ENCODE results near the gene ATP6V0C. TPM values are rescaled to one million over a fixed set of nuclear protein-coding genes. Genes with fewer than 3 reads are reported as not detected.
A peak's percentile ranks its signal among the peaks of the same experiment; 100 is the strongest.

The ATP6V0C gene
- total and polyA plus RNA-seq, 2 of the 8 experiments (the other 6 are each of a cell fraction or from before 2014, with no cell fraction given), result 125 to 176 TPM

DNA sequence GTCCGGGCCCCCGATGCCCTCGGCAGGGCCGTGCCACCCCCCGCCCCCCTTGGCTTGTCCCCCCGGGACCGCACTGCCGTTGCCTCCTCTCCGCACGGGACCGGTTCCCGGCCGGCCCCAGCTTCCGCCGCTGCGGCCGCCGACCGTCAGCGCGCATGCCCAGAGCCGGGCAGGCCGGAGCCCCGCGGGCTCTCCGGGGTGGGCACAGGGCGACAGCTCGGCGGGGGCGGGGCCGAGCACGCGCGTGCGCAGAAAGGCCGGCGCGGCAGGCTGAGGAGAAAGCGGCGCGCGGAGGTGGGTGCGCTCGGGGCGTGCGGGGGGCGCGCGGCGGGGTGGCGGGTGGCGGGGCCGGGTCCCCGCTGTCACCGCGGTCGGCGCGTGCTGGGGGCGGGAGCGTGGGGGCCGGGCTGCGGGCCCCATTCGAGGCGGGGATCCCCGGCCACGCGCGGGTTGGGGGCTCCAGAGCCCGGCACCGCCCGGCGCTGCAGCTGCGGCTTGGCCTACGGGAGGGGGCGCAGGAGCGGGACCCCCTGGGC lies 38.8 kb upstream of the ATP6V0C start, which contains the start of gene TBC1D24:
TBC1D24 (plus strand) TSS at position 251 of the 536 bp plus-strand sequence. CDS start 21,022 bp downstream, outside the sequence.
- Histone ChIP-seq H2BK15ac (ENCODE audit: low read length) (peak within 1 kb of the TSS; percentile 46; the same call in 1 of the 2 replicates), H3K9me3 (ENCODE audit: insufficient read depth in 2 of 2, low read depth in 1 of 2, low read length in 1 of 2) (no peaks in the 10 kb centered on the region), H2AK5ac (ENCODE audit: low read depth, low read length) (no peak within 1 kb of the TSS), H2BK12ac (ENCODE audit: low read depth, low read length) (no peak within 1 kb of the TSS), H3K14ac (ENCODE audit: insufficient read length) (no peak within 1 kb of the TSS), H2BK5ac (ENCODE audit: low read depth, low read length) (no peak within 1 kb of the TSS; the same call in 1 of the 2 replicates), H3K27ac (ENCODE audit: low read depth, low read length) (no peak within 1 kb of the TSS), H3K79me1 (ENCODE audit: low read depth, low read length) (peaks cover 14% of the 10 kb centered on the region; the same call in 1 of the 2 replicates), H3K18ac (ENCODE audit: extremely low read depth, low read length) (peak within 1 kb of the TSS; percentile 95), H4K91ac (replicated peaks; ENCODE audit: insufficient read length, low read length) (peak within 1 kb of the TSS; percentile 73), H3K56ac (replicated peaks; ENCODE audit: insufficient read length, low read depth, low read length) (peak within 1 kb of the TSS; percentile 36), H3K36me3 (ENCODE audit: control insufficient read depth in 2 of 4, insufficient read depth in 4 of 4, low read length in 3 of 4) (no peaks in the 10 kb centered on the region), H3K27me3 (replicated peaks in 1 of 4; ENCODE audit: control insufficient read depth in 3 of 4, extremely low read depth in 1 of 4, insufficient read depth in 3 of 4, low read length in 3 of 4) (peaks cover 20 to 55% (median 43%) of the 10 kb centered on the region in 4 experiments), H2AFZ (ENCODE audit: low read length) (peak within 1 kb of the TSS; percentile 11; the same call in 1 of the 2 replicates), H3K23me2 (ENCODE audit: low read depth, low read length) (peaks cover 20% of the 10 kb centered on the region; the same call in 1 of the 2 replicates), H3K23ac (ENCODE audit: insufficient read length) (no peak within 1 kb of the TSS), H4K20me1 (replicated peaks in 1 of 2; ENCODE audit: control insufficient read depth in 1 of 2, insufficient read depth in 2 of 2, low read length in 2 of 2) (peaks cover 7 to 21% of the 10 kb centered on the region in 2 experiments), H3K4ac (replicated peaks; ENCODE audit: insufficient read length, low read depth, low read length) (peak within 1 kb of the TSS; percentile 89), H2BK20ac (ENCODE audit: low read length) (no peak within 1 kb of the TSS), H3K4me1 (replicated peaks in 1 of 4; ENCODE audit: control insufficient read depth in 3 of 4, insufficient read depth in 4 of 4, low read length in 3 of 4) (peaks cover 0 to 30% (median 14%) of the 10 kb centered on the region in 4 experiments; a peak in 6 of 7 replicates), H4K8ac (ENCODE audit: extremely low read depth, insufficient read depth, low read length) (peak within 1 kb of the TSS; percentile 72), H3K9ac (replicated peaks in 1 of 4; ENCODE audit: extremely low read depth in 1 of 4, low read depth in 3 of 4, low read length in 3 of 4) (peak within 1 kb of the TSS in 1 of 4 experiments; percentile 48; a peak in 3 of 7 replicates), H3K79me2 (ENCODE audit: control insufficient read depth in 1 of 2, insufficient read depth in 2 of 2, low read length in 2 of 2) (peaks cover 0 to 2% of the 10 kb centered on the region in 2 experiments; a peak in 1 of 4 replicates), H3K4me2 (ENCODE audit: insufficient read depth in 1 of 2, low read depth in 2 of 2, low read length in 2 of 2) (peak within 1 kb of the TSS; percentile 83 to 92), H3K4me3 (ENCODE audit: extremely low read depth in 1 of 4, insufficient read depth in 2 of 4, low read depth in 3 of 4, low read length in 4 of 4) (peak within 1 kb of the TSS; percentile 61 to 93 (median 72)), H4K5ac (ENCODE audit: insufficient read length, low read depth, low read length) (peak within 1 kb of the TSS; percentile 26), H2BK120ac (replicated peaks; ENCODE audit: low read depth, low read length) (no peak within 1 kb of the TSS)
- FAIRE-seq (no peak), DNase-seq (ENCODE audit: low read depth in 1 of 2, low spot score in 2 of 2) (peak in 1 of 2 experiments; percentile 90)
- ChIA-PET CTCF (ENCODE audit: partially characterized antibody) (interaction anchor here (1.2 to 1.7 kb wide), 6 partner anchors 8 to 196 kb away, joined by 4 to 8 read pairs (median 6); no protein-coding TSS in a partner anchor), POLR2A (ENCODE audit: partially characterized antibody) (interaction anchor here (0.8 to 3.5 kb wide), 6 partner anchors 16 to 204 kb away, joined by 3 to 20 read pairs (median 4); partner anchors contain the start of genes CEMP1 and TEDC2)
- 1% methylated on average over 22 of the region's 77 CpGs; no CpG with 5 or more reads in 1 of the 2 experiments for WGBS, 2 experiments (ENCODE audit: extremely low coverage in 1 of 2, insufficient coverage in 1 of 2, insufficient read length in 1 of 2, insufficient replicate concordance in 2 of 2, low coverage in 1 of 2, low lambda C conversion rate in 2 of 2, missing lambda C conversion rate in 1 of 2)
- TF ChIP-seq NRF1 (IDR thresholded peaks at IDR 0.05; ENCODE audit: low read depth, low read length) (peak; percentile 73), RXRA (IDR thresholded peaks at IDR 0.05; ENCODE audit: insufficient read depth, low read depth, low read length) (no peak), GTF2F1 (IDR thresholded peaks at IDR 0.05; ENCODE audit: borderline replicate concordance, low read depth, low read length) (no peak), TAF1 (IDR thresholded peaks at IDR 0.05; ENCODE audit: low read depth, low read length) (0 out of 2 replicates have a peak, but pooled peaks have one; percentile 32)

Measured in H1 (cell line).